CD14-positive monocyte (primary cell): Measurements from ENCODE around the gene MDH1. TPM values are rescaled to one million over a fixed set of nuclear protein-coding genes. Genes with fewer than 3 reads are reported as not detected.

Experiments used
- DNase-seq, 3 donors: peaks; one replicate each; pipeline ENCODE4 v3.0.0-alpha.2; 2011 to 2022
- H2AFZ ChIP-seq: 2 replicates; pipeline ENCODE4 v1.6.0; 2012; ENCODE audit warnings: mild to moderate bottlenecking, low read depth, low read length, inconsistent platforms; ENCODE audit not compliant: insufficient read depth, poor library complexity, severe bottlenecking
- H3K27ac ChIP-seq, 2 donors: 1 replicate in 1 of 2; 2 replicates in 1 of 2; pipeline ENCODE4 v1.5.1; 2012 to 2013; ENCODE audit warnings: low read length in 2 of 2, control low read depth in 1 of 2, inconsistent platforms in 1 of 2, low read depth in 1 of 2, mild to moderate bottlenecking in 1 of 2
- H3K27me3 ChIP-seq, 2 donors: one replicate each; pipeline versions ENCODE4 v1.6.0 to v1.6.1; 2011 to 2013; ENCODE audit warnings: low read length in 2 of 2; ENCODE audit not compliant: control insufficient read depth in 2 of 2, insufficient read depth in 2 of 2
- H3K36me3 ChIP-seq, 2 donors: replicated peaks in 1 of 2; 1 replicate in 1 of 2; 2 replicates in 1 of 2; pipeline versions ENCODE4 v1.5.1 to v1.6.1; 2012 to 2013; ENCODE audit warnings: low read length in 2 of 2, control low read depth in 1 of 2, inconsistent platforms in 1 of 2, mild to moderate bottlenecking in 1 of 2; ENCODE audit not compliant: insufficient read depth in 2 of 2, control insufficient read depth in 1 of 2
- H3K4me1 ChIP-seq, 2 donors: 1 replicate in 1 of 2; 2 replicates in 1 of 2; pipeline versions ENCODE4 v1.5.1 to v1.6.1; 2012 to 2013; ENCODE audit warnings: low read length in 2 of 2, control low read depth in 1 of 2, inconsistent platforms in 1 of 2, mild to moderate bottlenecking in 1 of 2, moderate library complexity in 1 of 2; ENCODE audit not compliant: insufficient read depth in 2 of 2, control insufficient read depth in 1 of 2
- H3K4me2 ChIP-seq: replicated peaks from 2 replicates; pipeline ENCODE3; 2012; ENCODE audit warnings: low read length, moderate library complexity, mild to moderate bottlenecking; ENCODE audit not compliant: poor library complexity, severe bottlenecking; ENCODE audit errors: extremely low read depth
- H3K4me3 ChIP-seq, 3 experiments: fragments of 200-600 bp in 1 of 3; sonication (generic) in 1 of 3; replicated peaks in 1 of 3; 1 replicate in 2 of 3; 2 replicates in 1 of 3; pipeline ENCODE4 v1.5.1; 2011 to 2013; ENCODE audit warnings: low read length in 3 of 3, mild to moderate bottlenecking in 3 of 3, control low read depth in 2 of 3, low read depth in 2 of 3, inconsistent platforms in 1 of 3, moderate library complexity in 1 of 3
- H3K79me2 ChIP-seq: 2 replicates; pipeline ENCODE4 v1.6.0; 2012; ENCODE audit warnings: mild to moderate bottlenecking, control low read depth, inconsistent platforms, low read length, moderate library complexity; ENCODE audit not compliant: insufficient read depth
- H3K9ac ChIP-seq: 2 replicates; pipeline ENCODE4 v1.6.0; 2017; ENCODE audit warnings: low read length, mild to moderate bottlenecking; ENCODE audit not compliant: insufficient read depth, poor library complexity, severe bottlenecking
- H3K9me3 ChIP-seq, 2 donors: replicated peaks in 1 of 2; 1 replicate in 1 of 2; 2 replicates in 1 of 2; pipeline versions ENCODE4 v1.5.1 to v1.6.1; 2012 to 2013; ENCODE audit warnings: low read length in 2 of 2, control low read depth in 1 of 2; ENCODE audit not compliant: control insufficient read depth in 1 of 2, insufficient read depth in 1 of 2
- H4K20me1 ChIP-seq: 2 replicates; pipeline ENCODE4 v1.6.0; 2012; ENCODE audit warnings: mild to moderate bottlenecking, low read length, control low read depth, moderate library complexity; ENCODE audit not compliant: insufficient read depth
- H3K27ac Mint-ChIP-seq, 7 donors: one replicate each; pipeline ENCODE4 v1.8.0; 2020; ENCODE audit warnings: mild to moderate bottlenecking in 7 of 7, mixed read lengths in 7 of 7, moderate library complexity in 6 of 7, inconsistent platforms in 2 of 7
- H3K27me3 Mint-ChIP-seq, 3 donors: one replicate each; pipeline ENCODE4 v1.8.0; 2021 to 2022; ENCODE audit warnings: low read depth in 3 of 3, mild to moderate bottlenecking in 3 of 3, mixed read lengths in 3 of 3, moderate library complexity in 3 of 3, inconsistent platforms in 1 of 3
- H3K36me3 Mint-ChIP-seq, 2 donors: one replicate each; pipeline ENCODE4 v1.8.0; 2020; ENCODE audit warnings: mixed read lengths in 2 of 2, inconsistent platforms in 1 of 2, mild to moderate bottlenecking in 1 of 2
- H3K4me1 Mint-ChIP-seq: one replicate; pipeline ENCODE4 v1.8.0; 2020; ENCODE audit warnings: mild to moderate bottlenecking, mixed read lengths
- H3K4me3 Mint-ChIP-seq, 2 donors: one replicate each; pipeline ENCODE4 v1.8.0; 2020; ENCODE audit warnings: mild to moderate bottlenecking in 2 of 2, mixed read lengths in 2 of 2, moderate library complexity in 1 of 2
- H3K9me3 Mint-ChIP-seq, 7 donors: one replicate each; pipeline ENCODE4 v1.8.0; 2020 to 2022; ENCODE audit warnings: mixed read lengths in 7 of 7, mild to moderate bottlenecking in 6 of 7, moderate library complexity in 6 of 7, inconsistent platforms in 2 of 7
- WGBS: methylation state at CpG from one replicate; pipeline ENCODE4 v1.1.5; 2013; ENCODE audit warnings: missing lambda C conversion rate; ENCODE audit not compliant: insufficient coverage; 5-methylcytosine and 5-hydroxymethylcytosine counted together
- intact Hi-C, 2 donors: fragments of 100-400 bp; cut with micrococcal nuclease; formaldehyde crosslinking; loops; one replicate each; pipeline versions ENCODE4 v1.15.0 to v1.15.1; 2023
- polyA plus RNA-seq, 3 donors: library from polyadenylated mRNA; depleted of rRNA in 1 of 3; unstranded in 2 of 3; stranded (reverse) in 1 of 3; fragments of 300-500 nt in 2 of 3; fragments of >200 nt in 1 of 3; fragmentation: Illumina TruSeq in 2 of 3; gene quantifications; 1 replicate in 2 of 3; 2 replicates in 1 of 3; pipeline ENCODE4 v1.2.3, GENCODE V29; 2012 to 2021
- TF ChIP-seq, protein P1 (sequence below): fragments of 200-600 bp; IDR thresholded peaks from one replicate; pipeline ENCODE4 v1.8.0; 2022; ENCODE audit warnings: antibody characterized with exemption, mild to moderate bottlenecking

The MDH1 gene
- polyA plus RNA-seq, 3 donors = 63.2 to 218 (median 197) TPM

DNA sequence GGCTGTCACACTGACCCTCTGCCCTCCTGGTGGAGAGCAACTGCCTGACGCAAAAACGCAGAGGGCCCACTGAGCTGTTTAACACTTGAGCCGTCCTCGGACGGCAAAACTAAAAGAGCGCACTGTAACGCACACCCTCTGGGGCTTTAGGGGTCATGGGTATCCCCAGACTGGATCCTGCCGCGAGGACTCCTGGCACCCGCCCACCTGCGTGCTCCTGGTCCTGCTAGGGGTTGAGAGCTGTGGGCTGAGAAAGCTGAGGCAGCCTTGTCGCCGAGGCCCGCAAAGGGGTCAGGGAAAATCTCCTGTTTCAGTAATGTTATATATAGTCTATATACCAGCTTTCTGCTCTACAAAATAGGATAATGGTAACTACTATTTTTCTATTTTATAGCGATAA, 39.1 kb downstream of the MDH1 start:
- Histone ChIP-seq H3K4me1 (no peaks in the 10 kb centered on the region), H3K27ac (no peak overlapping the region), H4K20me1 (no peaks in the 10 kb centered on the region), H3K4me2 (no peak overlapping the region), H3K4me3 (no peak overlapping the region), H3K36me3 (no peaks in the 10 kb centered on the region), H3K27me3 (no peaks in the 10 kb centered on the region), H3K79me2 (no peaks in the 10 kb centered on the region), H3K9ac (no peak overlapping the region), H3K9me3 (peaks cover 10 to 12% of the 10 kb centered on the region in 2 donors), H2AFZ (no peak overlapping the region)
- Mint-ChIP-seq H3K27ac (no peak overlapping the region), H3K4me1 (peaks cover 8% of the 10 kb centered on the region), H3K4me3 (no peak overlapping the region), H3K27me3 (peaks cover 1 to 3% (median 2%) of the 10 kb centered on the region in 3 donors), H3K36me3 (no peaks in the 10 kb centered on the region), H3K9me3 (peaks cover 10 to 17% (median 14%) of the 10 kb centered on the region in 7 donors)
- DNase-seq = no peak
- intact Hi-C loops = no loop called here
- 94% methylated on average over 10 of the region's 15 CpGs for WGBS
- TF ChIP-seq, protein P1, sequence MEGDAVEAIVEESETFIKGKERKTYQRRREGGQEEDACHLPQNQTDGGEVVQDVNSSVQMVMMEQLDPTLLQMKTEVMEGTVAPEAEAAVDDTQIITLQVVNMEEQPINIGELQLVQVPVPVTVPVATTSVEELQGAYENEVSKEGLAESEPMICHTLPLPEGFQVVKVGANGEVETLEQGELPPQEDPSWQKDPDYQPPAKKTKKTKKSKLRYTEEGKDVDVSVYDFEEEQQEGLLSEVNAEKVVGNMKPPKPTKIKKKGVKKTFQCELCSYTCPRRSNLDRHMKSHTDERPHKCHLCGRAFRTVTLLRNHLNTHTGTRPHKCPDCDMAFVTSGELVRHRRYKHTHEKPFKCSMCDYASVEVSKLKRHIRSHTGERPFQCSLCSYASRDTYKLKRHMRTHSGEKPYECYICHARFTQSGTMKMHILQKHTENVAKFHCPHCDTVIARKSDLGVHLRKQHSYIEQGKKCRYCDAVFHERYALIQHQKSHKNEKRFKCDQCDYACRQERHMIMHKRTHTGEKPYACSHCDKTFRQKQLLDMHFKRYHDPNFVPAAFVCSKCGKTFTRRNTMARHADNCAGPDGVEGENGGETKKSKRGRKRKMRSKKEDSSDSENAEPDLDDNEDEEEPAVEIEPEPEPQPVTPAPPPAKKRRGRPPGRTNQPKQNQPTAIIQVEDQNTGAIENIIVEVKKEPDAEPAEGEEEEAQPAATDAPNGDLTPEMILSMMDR = no peak

DNA sequence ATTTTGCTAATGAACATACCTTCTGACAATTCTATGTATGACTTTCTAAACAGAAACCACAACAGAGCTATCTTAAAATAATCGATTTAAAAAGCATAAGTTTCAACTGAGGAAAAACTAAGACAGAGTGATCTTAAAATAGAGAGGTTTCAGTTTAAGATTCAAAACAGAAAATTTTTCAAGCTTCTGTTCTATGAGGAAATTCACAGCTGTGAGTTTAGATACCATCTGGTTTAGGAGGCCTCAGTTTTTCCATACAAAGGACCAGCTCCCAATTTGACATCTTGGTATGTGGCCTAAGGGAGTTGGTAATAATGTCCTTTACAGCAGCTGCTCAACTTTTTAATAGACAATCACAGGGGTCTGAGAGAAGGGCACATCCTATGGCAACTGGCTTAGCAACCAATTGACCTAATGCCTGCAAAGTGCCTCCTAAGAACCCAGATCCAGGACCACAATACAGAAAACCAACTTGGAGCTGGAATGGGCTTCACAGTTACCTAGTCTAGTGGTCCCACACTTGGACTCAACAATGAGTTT, 39.7 kb downstream of the MDH1 start:
- H2AFZ ChIP-seq = no peak overlapping the region
- H3K27ac ChIP-seq = no peak overlapping the region
- TF ChIP-seq, protein P1 = no peak
- H3K36me3 ChIP-seq = no peaks in the 10 kb centered on the region
- no peak overlapping the region for H3K4me3 ChIP-seq
- Mint-ChIP-seq H3K4me3 (no peak overlapping the region), H3K27me3 (peaks cover 1 to 3% (median 2%) of the 10 kb centered on the region in 3 donors), H3K4me1 (peaks cover 6% of the 10 kb centered on the region), H3K27ac (no peak overlapping the region), H3K9me3 (peaks cover 10 to 17% (median 15%) of the 10 kb centered on the region in 7 donors), H3K36me3 (no peaks in the 10 kb centered on the region)
- no peaks in the 10 kb centered on the region for H4K20me1 ChIP-seq
- intact Hi-C loops = no loop called here
- no peaks in the 10 kb centered on the region for H3K79me2 ChIP-seq
- H3K4me2 ChIP-seq = no peak overlapping the region
- DNase-seq = no peak
- no CpG with 5 or more reads among the region's 1 CpG for WGBS
- H3K4me1 ChIP-seq = no peaks in the 10 kb centered on the region
- no peaks in the 10 kb centered on the region for H3K27me3 ChIP-seq
- peaks cover 10 to 12% of the 10 kb centered on the region in 2 donors for H3K9me3 ChIP-seq
- H3K9ac ChIP-seq = no peak overlapping the region
